ENCODE data around the gene NTF3. TPM values are rescaled to one million over a fixed set of nuclear protein-coding genes. Genes with fewer than 3 reads are reported as not detected.
A peak's percentile ranks its signal among the peaks of the same experiment; 100 is the strongest.

The NTF3 gene
- polyA plus RNA-seq, 3 donors = not detected

DNA sequence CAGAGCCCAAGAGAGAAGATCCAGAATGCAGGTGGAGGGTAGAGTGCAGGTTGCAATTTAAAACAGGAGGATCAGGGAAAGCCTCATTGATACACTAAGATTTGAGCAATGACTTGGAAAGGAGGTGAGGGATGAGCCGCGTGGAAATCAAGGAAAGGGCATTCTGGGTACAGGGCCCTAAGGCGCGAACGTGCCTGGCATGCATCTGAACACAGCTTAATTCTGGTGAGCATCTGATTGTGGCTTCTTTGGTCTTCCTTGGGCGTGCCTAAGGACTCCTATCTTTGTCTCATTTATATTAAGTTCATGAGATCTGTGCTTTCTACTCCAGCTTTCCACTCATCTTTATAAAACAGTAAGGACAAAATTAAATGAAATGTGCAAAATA, 79.3 kb downstream of the NTF3 start:
- H3K27ac Mint-ChIP-seq = peak overlapping the region in 1 of 7 donors; percentile 5
- no peak overlapping the region for H3K27ac ChIP-seq (ENCODE audit: low read depth in 1 of 2, low read length in 2 of 2)
- intact Hi-C loops (cut with micrococcal nuclease) = no loop called here
- no peaks in the 10 kb centered on the region for H3K9me3 ChIP-seq (replicated peaks in 1 of 2; ENCODE audit: control insufficient read depth in 1 of 2, insufficient read depth in 1 of 2, low read length in 2 of 2)
- no peaks in the 10 kb centered on the region for H3K36me3 Mint-ChIP-seq
- H3K36me3 ChIP-seq (replicated peaks in 1 of 2; ENCODE audit: control insufficient read depth in 1 of 2, insufficient read depth in 2 of 2, low read length in 2 of 2) = no peaks in the 10 kb centered on the region
- H3K9ac ChIP-seq (ENCODE audit: insufficient read depth, low read length, poor library complexity, severe bottlenecking) = no peak overlapping the region
- H2AFZ ChIP-seq (ENCODE audit: insufficient read depth, low read depth, low read length, poor library complexity, severe bottlenecking) = no peak overlapping the region
- H3K4me3 ChIP-seq (replicated peaks in 1 of 3; ENCODE audit: low read depth in 2 of 3, low read length in 3 of 3) = no peak overlapping the region
- H4K20me1 ChIP-seq (ENCODE audit: insufficient read depth, low read length) = no peaks in the 10 kb centered on the region
- H3K4me2 ChIP-seq (replicated peaks; ENCODE audit: extremely low read depth, low read length, poor library complexity, severe bottlenecking) = no peak overlapping the region
- peaks cover 0 to 2% (median 0%) of the 10 kb centered on the region in 7 donors for H3K9me3 Mint-ChIP-seq
- TF ChIP-seq, protein P1, sequence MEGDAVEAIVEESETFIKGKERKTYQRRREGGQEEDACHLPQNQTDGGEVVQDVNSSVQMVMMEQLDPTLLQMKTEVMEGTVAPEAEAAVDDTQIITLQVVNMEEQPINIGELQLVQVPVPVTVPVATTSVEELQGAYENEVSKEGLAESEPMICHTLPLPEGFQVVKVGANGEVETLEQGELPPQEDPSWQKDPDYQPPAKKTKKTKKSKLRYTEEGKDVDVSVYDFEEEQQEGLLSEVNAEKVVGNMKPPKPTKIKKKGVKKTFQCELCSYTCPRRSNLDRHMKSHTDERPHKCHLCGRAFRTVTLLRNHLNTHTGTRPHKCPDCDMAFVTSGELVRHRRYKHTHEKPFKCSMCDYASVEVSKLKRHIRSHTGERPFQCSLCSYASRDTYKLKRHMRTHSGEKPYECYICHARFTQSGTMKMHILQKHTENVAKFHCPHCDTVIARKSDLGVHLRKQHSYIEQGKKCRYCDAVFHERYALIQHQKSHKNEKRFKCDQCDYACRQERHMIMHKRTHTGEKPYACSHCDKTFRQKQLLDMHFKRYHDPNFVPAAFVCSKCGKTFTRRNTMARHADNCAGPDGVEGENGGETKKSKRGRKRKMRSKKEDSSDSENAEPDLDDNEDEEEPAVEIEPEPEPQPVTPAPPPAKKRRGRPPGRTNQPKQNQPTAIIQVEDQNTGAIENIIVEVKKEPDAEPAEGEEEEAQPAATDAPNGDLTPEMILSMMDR (IDR thresholded peaks at IDR 0.05) = no peak
- no peak for DNase-seq
- no peaks in the 10 kb centered on the region for H3K4me1 Mint-ChIP-seq
- H3K4me1 ChIP-seq (ENCODE audit: control insufficient read depth in 1 of 2, insufficient read depth in 2 of 2, low read length in 2 of 2) = no peaks in the 10 kb centered on the region
- H3K79me2 ChIP-seq (ENCODE audit: insufficient read depth, low read length) = no peaks in the 10 kb centered on the region
- WGBS (ENCODE audit: insufficient coverage) = 58% methylated on average over 5 of the region's 6 CpGs
- no peak overlapping the region for H3K4me3 Mint-ChIP-seq
- no peaks in the 10 kb centered on the region for H3K27me3 ChIP-seq (ENCODE audit: control insufficient read depth in 2 of 2, insufficient read depth in 2 of 2, low read length in 2 of 2)
- H3K27me3 Mint-ChIP-seq (ENCODE audit: low read depth in 3 of 3) = peaks cover 5 to 7% (median 6%) of the 10 kb centered on the region in 3 donors

DNA sequence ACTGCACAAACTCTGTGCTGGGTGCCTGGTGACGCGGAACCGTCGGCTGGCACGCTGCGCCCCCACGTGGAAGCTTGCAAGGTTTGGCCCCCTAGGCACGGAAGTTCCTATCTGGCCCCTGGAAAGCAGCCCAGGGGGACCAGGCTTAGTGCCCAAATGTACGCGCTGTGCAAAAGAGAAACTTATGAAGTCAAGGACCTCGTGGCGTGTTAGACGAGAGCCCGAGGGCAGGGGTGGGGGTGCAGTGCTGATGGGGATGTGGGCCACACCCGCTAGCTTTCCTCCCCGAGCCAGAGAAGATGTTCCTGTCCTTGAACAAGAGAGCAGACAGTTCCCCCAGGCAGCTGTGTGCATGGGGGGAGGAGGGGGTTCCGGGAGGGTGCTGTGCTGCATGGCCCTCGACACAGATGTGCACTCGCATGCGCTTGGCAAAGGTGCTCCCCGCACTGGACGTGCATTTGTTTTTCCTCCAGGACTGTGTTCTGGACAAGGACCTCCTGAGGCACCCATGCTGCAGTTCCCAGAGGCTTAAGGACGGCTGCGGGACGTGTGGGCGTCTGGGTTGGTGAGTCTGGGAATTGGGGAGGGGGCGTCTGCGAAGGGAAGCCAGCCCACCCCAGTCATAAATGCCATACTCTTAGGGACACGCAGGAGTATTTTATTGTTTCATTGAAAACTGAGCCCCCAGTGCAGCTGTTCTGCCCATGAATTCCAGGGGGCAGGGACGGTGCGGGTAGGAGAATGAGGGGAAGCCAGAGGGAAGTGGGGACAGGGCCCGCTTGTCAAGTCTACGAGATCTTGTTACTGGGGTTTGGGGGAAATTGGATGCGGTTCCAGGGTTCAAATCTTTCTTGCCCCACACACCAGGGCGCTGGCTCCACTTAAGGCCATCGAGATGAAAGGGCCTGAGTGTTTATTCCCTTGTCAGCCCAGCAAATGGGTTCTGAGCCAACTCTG, 80.0 kb downstream of the NTF3 start:
- no peaks in the 10 kb centered on the region for H3K79me2 ChIP-seq (ENCODE audit: insufficient read depth, low read length)
- Mint-ChIP-seq H3K36me3 (no peaks in the 10 kb centered on the region), H3K9me3 (peaks cover 0 to 2% (median 0%) of the 10 kb centered on the region in 7 donors), H3K4me1 (no peaks in the 10 kb centered on the region), H3K27ac (no peak overlapping the region), H3K27me3 (ENCODE audit: low read depth in 3 of 3) (peaks cover 5 to 7% (median 6%) of the 10 kb centered on the region in 3 donors), H3K4me3 (no peak overlapping the region)
- no peaks in the 10 kb centered on the region for H3K27me3 ChIP-seq (ENCODE audit: control insufficient read depth in 2 of 2, insufficient read depth in 2 of 2, low read length in 2 of 2)
- intact Hi-C loops (cut with micrococcal nuclease) = no loop called here
- no peaks in the 10 kb centered on the region for H3K9me3 ChIP-seq (replicated peaks in 1 of 2; ENCODE audit: control insufficient read depth in 1 of 2, insufficient read depth in 1 of 2, low read length in 2 of 2)
- H3K4me1 ChIP-seq (ENCODE audit: control insufficient read depth in 1 of 2, insufficient read depth in 2 of 2, low read length in 2 of 2) = no peaks in the 10 kb centered on the region
- H4K20me1 ChIP-seq (ENCODE audit: insufficient read depth, low read length) = no peaks in the 10 kb centered on the region
- 31% methylated on average over 24 of the region's 36 CpGs for WGBS (ENCODE audit: insufficient coverage)
- H2AFZ ChIP-seq (ENCODE audit: insufficient read depth, low read depth, low read length, poor library complexity, severe bottlenecking) = no peak overlapping the region
- H3K36me3 ChIP-seq (replicated peaks in 1 of 2; ENCODE audit: control insufficient read depth in 1 of 2, insufficient read depth in 2 of 2, low read length in 2 of 2) = no peaks in the 10 kb centered on the region
- no peak overlapping the region for H3K9ac ChIP-seq (ENCODE audit: insufficient read depth, low read length, poor library complexity, severe bottlenecking)
- H3K4me2 ChIP-seq (replicated peaks; ENCODE audit: extremely low read depth, low read length, poor library complexity, severe bottlenecking) = no peak overlapping the region
- H3K4me3 ChIP-seq (replicated peaks in 1 of 3; ENCODE audit: low read depth in 2 of 3, low read length in 3 of 3) = no peak overlapping the region
- no peak for DNase-seq
- no peak overlapping the region for H3K27ac ChIP-seq (ENCODE audit: low read depth in 1 of 2, low read length in 2 of 2)
- TF ChIP-seq, protein P1 (IDR thresholded peaks at IDR 0.05) = no peak

Measured in CD14-positive monocyte (primary cell).